NCI-H748 treated with DMSO at 0.1 percent for 48 hours (cell line): ENCODE data around the gene EEF1AKMT3.

ENCODE experiments used
- DNase-seq: peaks from one replicate; lab custom pipeline; 2025; lab: John Stamatoyannopoulos, UW

Gene EEF1AKMT3

DNA sequence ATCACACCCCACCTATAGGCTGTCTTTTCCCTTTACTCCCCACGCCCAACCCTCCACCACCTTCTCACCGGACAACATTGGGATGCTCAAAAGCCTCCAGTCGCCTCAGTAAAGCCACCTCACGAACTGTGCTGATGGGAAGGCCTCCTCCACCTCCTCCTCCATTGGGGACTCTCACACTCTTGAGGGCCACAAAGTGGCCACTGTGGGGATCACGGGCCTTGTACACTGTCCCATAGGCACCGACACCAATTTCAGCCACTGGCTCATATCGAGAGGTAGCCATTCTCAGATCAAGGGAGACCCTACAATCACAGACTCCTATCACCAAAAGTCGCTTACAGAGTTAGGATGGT is 21.0 kb upstream of the EEF1AKMT3 start:
- DNase-seq = no peak

- DNase-seq = peak; percentile 97
Measured at GRCh38 chr12:57751788-57752667, 20.4 kb upstream of the EEF1AKMT3 start, which contains the start of gene CDK4. CDK4 (minus strand) TSS chr12:57752310; CDS start chr12:57751717, 593 bp downstream.

DNA sequence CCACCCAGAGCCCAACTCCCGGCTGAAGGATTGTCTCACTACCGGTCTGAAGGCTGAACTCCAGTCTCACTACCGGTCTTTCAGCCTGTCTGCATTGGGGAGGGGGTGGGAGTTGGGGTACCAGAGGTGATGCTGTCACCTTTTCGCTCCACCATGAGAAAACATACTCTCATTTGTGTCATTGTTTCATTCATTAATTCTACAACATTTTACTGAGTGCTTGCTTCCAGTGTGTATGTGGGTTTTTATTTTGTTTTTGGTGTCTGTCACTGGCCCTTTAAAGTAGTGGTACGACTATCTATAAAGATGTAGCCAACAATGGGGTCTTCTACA is 19.8 kb upstream of the EEF1AKMT3 start:
- DNase-seq = no peak

GRCh38 chr12:57753756-57754337 is 18.6 kb upstream of the EEF1AKMT3 start:
- DNase-seq = no peak

DNA sequence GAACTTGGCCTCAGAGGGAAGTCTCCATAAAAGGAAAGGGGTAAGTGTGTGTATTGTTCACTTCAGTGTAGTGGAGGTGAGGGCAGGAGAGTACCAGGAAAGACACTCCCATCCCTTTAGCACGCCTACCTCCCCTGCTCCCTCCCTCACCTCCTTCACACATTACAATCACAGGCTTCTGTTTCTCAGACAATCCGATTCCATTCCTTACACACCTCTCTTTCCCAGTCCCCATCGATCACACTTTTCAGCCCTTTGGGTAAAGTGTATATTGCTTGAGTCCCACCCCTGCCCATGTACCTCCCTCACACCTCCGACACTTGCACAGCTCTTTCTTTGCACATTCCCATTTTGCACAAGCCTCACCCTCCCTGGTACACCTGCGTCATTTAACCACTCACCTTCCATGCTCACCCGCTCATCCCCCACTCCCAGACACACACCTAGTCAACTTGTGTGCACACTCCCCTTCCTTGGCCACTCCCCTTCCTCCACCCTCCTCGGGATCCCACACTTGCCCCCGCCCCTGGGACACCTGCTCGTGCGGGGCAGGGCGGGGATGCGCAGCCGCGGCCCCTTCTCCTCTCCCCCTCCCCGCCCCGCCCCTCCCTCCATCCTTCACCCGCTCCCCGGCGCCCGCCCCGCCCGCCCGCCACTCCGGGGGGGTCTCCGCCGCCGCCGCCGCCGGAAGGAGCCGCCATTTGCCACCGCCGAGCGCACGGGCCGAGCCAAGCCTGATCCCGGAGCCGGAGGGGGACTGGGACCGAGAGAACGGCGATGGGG is 17.8 kb upstream of the EEF1AKMT3 start, which contains the start of gene MARCHF9:
Gene MARCHF9 (plus strand): TSS at position 693 of the 783 bp plus-strand sequence. CDS start 426 bp downstream, outside the sequence.
- peak; percentile 84 for DNase-seq

DNA sequence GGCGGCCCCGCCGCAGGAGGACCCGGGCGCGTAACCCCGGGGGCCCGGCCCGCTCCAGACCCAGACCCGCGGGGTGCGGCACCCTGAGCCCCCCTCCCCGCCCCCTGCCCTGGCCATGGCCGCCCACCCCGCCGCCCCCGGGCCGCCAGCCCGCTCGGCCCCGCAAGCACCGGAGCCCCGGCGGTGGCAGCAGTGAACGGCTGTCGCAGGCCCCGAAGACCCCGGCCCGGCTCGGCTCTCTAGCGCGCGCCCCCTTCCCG is 17.3 kb upstream of the EEF1AKMT3 start:
- no peak for DNase-seq

DNA sequence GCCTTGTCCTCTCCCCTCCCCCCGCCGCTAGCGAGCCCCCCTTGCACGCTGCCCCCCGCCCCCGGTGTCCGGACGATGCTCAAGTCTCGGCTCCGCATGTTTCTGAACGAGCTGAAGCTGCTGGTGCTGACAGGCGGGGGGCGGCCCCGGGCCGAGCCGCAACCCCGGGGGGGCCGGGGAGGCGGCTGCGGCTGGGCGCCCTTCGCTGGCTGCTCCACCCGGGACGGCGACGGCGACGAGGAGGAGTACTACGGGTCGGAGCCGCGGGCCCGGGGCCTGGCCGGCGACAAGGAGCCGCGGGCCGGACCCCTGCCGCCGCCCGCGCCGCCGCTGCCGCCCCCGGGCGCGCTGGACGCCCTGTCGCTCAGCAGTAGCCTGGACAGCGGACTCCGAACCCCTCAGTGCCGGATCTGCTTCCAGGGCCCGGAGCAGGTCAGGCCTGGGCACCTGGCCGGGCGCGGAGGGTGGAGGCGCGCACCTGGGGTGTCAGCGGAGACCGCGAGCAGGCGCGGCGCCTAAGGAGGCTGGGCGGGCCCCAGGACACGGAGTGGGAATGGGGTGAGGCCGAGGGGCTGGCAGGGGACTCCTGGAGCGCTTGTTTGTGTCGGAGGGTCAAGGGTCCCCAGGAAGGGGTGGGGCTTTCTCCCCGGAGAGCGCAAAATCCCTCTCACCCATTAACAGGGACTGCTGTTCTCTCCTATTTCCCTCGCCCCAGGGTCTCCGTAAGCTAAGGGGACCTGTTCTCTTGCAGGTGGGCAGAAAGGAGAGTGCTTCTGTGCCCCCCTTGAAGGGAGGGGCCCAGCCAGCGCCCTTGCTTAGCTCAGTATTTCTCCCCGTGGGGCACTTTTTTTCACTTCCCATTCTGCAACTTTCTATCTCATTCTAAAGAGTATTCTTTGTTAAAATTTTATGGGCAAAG is 16.7 kb upstream of the EEF1AKMT3 start:
- no peak for DNase-seq

DNA sequence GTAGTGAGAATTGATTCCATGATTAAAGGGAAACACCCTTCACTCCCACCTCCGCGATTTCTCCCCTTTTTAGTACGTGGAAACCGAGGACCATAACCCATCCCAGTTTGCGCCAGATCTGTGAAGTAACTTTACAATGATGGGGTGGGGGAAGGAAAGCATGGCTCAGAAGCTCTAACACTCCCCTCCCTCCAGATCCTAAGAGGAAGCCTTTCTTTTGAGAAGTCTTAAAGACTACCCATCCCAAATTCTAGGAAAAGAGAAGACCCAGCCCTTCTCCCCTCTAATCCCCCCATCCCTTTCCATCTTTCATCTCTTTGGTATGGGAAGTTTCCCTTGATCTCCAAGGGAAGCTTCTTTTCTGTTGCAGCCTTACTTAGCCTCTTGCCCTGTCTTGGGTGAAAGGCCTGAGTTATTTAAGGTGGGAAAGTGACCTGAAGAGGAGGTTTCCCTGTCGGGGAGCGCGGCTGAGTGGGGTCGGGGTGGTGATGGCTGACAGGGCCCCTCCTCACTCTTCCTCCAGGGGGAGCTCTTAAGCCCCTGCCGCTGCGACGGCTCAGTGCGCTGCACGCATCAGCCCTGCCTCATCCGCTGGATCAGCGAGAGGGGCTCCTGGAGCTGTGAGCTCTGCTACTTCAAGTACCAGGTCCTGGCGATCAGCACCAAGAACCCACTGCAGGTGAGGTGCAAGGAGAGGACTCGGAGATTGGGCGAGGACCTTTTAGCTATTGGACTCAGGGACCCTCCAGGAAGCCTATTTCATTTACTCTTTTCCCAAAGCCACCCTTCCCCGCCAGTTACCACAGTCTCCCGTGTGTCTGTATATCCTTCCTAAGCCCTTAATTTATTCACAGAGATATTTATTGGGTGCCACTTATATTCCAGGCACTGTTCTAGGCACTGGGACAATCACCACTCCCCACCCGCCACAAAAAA is 15.7 kb upstream of the EEF1AKMT3 start:
- DNase-seq = peak; percentile 42

DNA sequence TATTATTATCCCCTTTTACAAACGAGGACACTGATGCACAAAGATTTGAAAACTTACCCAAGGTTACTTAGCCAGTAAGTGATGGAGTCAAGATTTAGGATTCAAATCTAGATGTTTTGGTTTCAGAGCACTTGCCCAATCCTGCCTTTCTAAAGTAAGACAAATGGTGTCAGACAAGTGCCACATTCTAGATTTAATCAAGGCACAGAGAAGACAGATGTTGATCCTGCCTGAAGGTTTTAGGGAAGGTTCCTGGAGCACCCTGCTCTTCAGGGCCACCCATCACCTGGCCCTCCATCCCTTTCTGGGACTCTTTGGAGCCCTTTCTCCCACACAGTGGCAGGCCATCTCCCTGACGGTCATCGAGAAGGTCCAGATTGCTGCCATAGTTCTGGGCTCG is 14.6 kb upstream of the EEF1AKMT3 start:
- DNase-seq = no peak

GRCh38 chr12:57758552-57759359 is 13.7 kb upstream of the EEF1AKMT3 start:
- no peak for DNase-seq

DNA sequence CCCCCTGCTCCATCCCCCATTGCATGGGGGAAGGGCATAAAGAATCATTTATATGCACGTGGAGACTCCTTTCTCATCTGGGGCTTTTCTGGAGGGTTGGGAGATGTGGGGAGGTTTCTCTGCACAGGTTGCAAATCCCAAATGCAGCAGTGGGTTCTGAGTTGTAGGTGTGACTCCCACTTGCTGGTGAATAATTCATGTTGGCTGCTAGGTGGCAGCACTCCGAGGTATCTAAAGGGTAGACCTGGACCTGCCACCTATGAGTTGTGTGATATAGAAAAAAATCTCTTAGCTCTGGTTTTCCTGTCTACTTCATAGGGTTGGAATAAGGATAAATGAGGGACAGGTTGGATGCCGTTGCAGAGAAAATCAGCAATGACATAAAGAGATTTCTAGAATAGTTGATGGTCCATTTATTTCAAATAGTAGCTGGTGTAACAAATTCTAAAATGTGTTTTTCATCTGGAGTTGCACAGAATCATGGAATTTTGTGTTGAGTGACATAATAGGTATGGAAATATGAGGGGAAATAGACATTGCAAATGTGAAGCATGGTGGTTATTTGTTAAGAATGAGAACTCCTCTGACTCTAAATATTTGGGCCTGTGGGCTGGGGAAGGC is 12.9 kb upstream of the EEF1AKMT3 start:
- no peak for DNase-seq

DNA sequence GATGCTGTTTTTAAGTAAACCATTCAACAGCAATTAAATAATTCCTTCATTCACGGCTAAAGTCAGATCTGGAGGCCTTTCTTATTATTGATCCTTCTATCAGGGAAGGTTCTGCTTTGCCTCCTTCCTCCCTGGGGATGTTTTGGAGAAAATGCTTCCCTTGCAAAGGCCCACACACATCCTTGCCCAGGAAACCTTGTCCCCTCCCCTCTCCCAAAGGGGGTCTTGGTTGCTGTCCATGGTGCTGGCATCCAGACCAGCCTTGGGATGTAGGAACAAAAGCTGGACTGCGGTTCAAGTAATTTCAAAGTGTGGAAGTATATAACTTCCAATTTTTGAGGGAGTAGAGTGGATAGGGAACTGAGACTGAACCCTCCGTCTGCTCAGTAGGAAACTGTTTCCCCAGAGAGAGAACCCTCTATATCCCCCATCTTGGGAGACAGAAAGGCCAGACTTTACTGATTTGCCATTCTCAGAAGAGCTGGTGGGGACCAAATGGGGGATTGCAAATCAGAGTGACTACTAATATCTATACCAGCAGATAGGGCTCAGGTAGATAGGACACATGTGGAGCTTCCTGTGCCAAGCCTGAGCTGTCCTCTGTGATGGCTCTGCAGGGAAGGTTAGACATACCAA is 11.9 kb upstream of the EEF1AKMT3 start:
- DNase-seq = no peak

GRCh38 chr12:57761391-57761998 is 10.9 kb upstream of the EEF1AKMT3 start:
- no peak for DNase-seq

GRCh38 chr12:57762463-57762862 is 10.0 kb upstream of the EEF1AKMT3 start:
- DNase-seq = no peak

DNA sequence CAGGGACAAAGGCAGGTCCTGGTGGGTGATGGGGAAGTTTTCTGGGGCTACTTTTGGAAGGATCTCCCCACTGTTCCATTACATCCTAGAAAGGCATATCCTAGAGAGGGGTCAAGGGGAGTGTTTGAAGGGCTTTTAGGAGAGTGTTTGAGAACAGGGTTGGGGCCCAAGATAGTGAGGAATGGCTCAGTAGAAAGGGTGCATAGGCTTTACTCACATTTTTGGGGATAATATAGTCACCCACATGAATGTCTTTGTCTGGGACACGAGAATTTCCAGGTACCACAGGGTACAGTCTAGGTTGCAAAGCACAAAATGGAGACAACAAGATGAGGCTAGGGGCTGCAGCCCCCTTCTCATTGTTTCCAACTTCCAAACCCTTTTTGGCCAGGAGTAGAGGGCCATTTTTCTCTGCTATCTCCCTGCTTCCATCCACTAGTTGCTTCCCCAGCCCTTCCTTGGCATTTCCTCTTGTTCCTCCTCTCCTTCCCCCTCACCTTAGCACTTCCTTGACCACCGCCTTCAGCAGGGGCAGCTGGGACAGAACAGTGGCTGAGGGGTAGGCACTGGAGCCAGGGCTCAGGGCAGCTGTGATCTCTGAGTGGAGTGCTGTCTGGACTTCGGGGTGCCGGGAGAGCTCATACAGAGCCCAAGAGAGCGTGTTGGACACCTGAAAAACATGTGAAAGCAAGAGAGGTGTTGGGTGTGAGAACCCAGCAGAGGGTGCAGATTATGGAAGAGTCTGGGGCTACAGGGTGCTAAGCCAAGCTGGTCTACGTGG is 8.3 kb upstream of the EEF1AKMT3 start:
- no peak for DNase-seq

DNA sequence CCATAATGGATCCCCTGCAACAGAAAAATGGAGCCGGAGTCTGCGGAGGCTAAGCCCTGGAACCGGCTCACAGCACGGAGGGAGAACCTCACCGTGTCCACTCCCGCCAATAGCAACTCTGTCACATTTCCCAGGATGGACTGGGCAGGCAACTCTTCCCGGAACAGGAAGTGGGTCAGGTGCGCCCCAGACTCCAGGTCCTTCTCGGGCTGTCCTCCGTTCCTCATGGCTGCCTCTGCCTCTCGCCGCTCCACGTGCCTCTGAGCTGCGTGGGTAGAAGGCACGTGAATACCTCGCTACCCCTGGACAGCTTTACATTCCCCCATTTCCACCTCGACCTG is 7.8 kb upstream of the EEF1AKMT3 start:
- no peak for DNase-seq

- no peak for DNase-seq
Measured at GRCh38 chr12:57765003-57765697, 7.3 kb upstream of the EEF1AKMT3 start.
